Myocyte (in vitro differentiated cells): ENCODE measurements around the gene ARHGAP26. TPM values are rescaled to one million over a fixed set of nuclear protein-coding genes. Genes with fewer than 3 reads are reported as not detected.
"Not testable (repeated sequence)": the region's sequence is repeated elsewhere in the genome, so short reads cannot be mapped to it uniquely, and the experiment has no call there.

Experiments
- DNase-seq: peaks from one replicate; pipeline ENCODE4 v3.0.0-alpha.2; 2012; ENCODE audit warnings: low read depth
- total RNA-seq: library from RNA; depleted of rRNA; stranded (reverse); fragments of >200 nt; gene quantifications from 2 replicates; pipeline ENCODE4 v1.2.3, GENCODE V29; 2014

Gene ARHGAP26
- total RNA-seq, 1 donor from 2014 or later: 2.8 TPM

- no peak for DNase-seq
Observed at GRCh38 chr5:143077453-143078103, 307.4 kb downstream of the ARHGAP26 start.

GRCh38 chr5:143078313-143078712 lies 308.1 kb downstream of the ARHGAP26 start:
- DNase-seq: no peak

- DNase-seq: no peak
Observed at GRCh38 chr5:143078971-143079370, 308.8 kb downstream of the ARHGAP26 start.

GRCh38 chr5:143080407-143080806 lies 310.2 kb downstream of the ARHGAP26 start:
- no peak for DNase-seq

GRCh38 chr5:143080982-143081381 lies 310.8 kb downstream of the ARHGAP26 start:
- DNase-seq: no peak

GRCh38 chr5:143083006-143083405 lies 312.8 kb downstream of the ARHGAP26 start:
- no peak for DNase-seq

GRCh38 chr5:143084407-143084806 lies 314.2 kb downstream of the ARHGAP26 start:
- DNase-seq: no peak

GRCh38 chr5:143085319-143085917 lies 315.2 kb downstream of the ARHGAP26 start:
- DNase-seq: peak; percentile 32

GRCh38 chr5:143086546-143086907 lies 316.4 kb downstream of the ARHGAP26 start:
- no peak for DNase-seq

- no peak for DNase-seq
Observed at GRCh38 chr5:143086908-143087637, 316.9 kb downstream of the ARHGAP26 start.

GRCh38 chr5:143088702-143089101 lies 318.5 kb downstream of the ARHGAP26 start:
- not testable (repeated sequence) for DNase-seq

- not testable (repeated sequence) for DNase-seq
Observed at GRCh38 chr5:143090044-143090443, 319.9 kb downstream of the ARHGAP26 start.

GRCh38 chr5:143092711-143093451 lies 322.7 kb downstream of the ARHGAP26 start:
- DNase-seq: not testable (repeated sequence)

- DNase-seq: no peak
Observed at GRCh38 chr5:143093452-143094086, 323.4 kb downstream of the ARHGAP26 start.

- DNase-seq: no peak
Observed at GRCh38 chr5:143094087-143094521, 323.9 kb downstream of the ARHGAP26 start.

GRCh38 chr5:143094608-143095007 lies 324.4 kb downstream of the ARHGAP26 start:
- DNase-seq: not testable (repeated sequence)

GRCh38 chr5:143101121-143101520 lies 330.9 kb downstream of the ARHGAP26 start:
- no peak for DNase-seq

GRCh38 chr5:143101725-143102386 lies 331.7 kb downstream of the ARHGAP26 start:
- no peak for DNase-seq

- no peak for DNase-seq
Observed at GRCh38 chr5:143102411-143102810, 332.2 kb downstream of the ARHGAP26 start.

GRCh38 chr5:143105216-143105905 lies 335.2 kb downstream of the ARHGAP26 start:
- no peak for DNase-seq
